K562 (cell line): ENCODE data around the gene SLC11A1. TPM values are rescaled to one million over a fixed set of nuclear protein-coding genes. Genes with fewer than 3 reads are reported as not detected.

Source experiments
- ATAC-seq: fragments of 200-7000 bp; cut with Tn5 transposase; 3 replicates; pipeline ENCODE4 v1.9.1; 2020; ENCODE audit warnings: moderate library complexity
- BruUV-seq: library from RNA; stranded (reverse); fragments of 400-500 nt; replicated peaks from 2 replicates; lab custom pipeline; 2021; lab: Mats Ljungman, UMichigan
- CTCF ChIA-PET: fragments of 300-600 bp; formaldehyde crosslinking; extraction: SDS; loops from one replicate; lab custom pipeline; 2021; ENCODE audit warnings: low intra/inter-chr PET ratio; lab: Yijun Ruan, JAX
- POLR2A ChIA-PET: fragments of 300-600, 350-650 bp; sonication (Branson Sonifier 250); formaldehyde crosslinking; extraction: SDS; loops from one replicate; lab custom pipeline; 2021; ENCODE audit warnings: antibody characterized with exemption, inconsistent platforms; lab: Yijun Ruan, JAX
- DNase-seq, 4 experiments: peaks; one replicate each; pipeline versions ENCODE4 v3.0.0 to v3.0.0-alpha.2; 2011 to 2018; ENCODE audit warnings: low spot score in 3 of 4, mixed read lengths in 3 of 4; ENCODE audit errors: extremely low read depth in 1 of 4
- FAIRE-seq: peaks from 2 replicates; lab custom pipeline; 2011; peaks lifted over from hg19 to GRCh38; lab: Jason Lieb, UNC
- H2AFZ ChIP-seq: 2 replicates; pipeline ENCODE4 v1.6.0; 2011; ENCODE audit warnings: low read depth, low read length, control low read depth, inconsistent platforms
- H3K27ac ChIP-seq: fragments of 200-600 bp; 3 replicates; pipeline ENCODE4 v1.8.0; 2011; ENCODE audit warnings: low read depth, mild to moderate bottlenecking, control low read depth, inconsistent platforms, low read length, moderate library complexity, mixed read lengths; ENCODE audit errors: extremely low read depth
- H3K27me3 ChIP-seq, 2 experiments: fragments of 300-600 bp in 1 of 2; 2 replicates in 1 of 2; 3 replicates in 1 of 2; pipeline versions ENCODE4 v1.6.0 to v1.8.0; 2011; ENCODE audit warnings: inconsistent platforms in 2 of 2, low read length in 2 of 2, mild to moderate bottlenecking in 1 of 2, mixed read lengths in 1 of 2, moderate library complexity in 1 of 2; ENCODE audit not compliant: control insufficient read depth in 2 of 2, insufficient read depth in 2 of 2
- H3K36me3 ChIP-seq: fragments of 300-600 bp; 3 replicates; pipeline ENCODE4 v1.8.0; 2011; ENCODE audit warnings: mild to moderate bottlenecking, low read length, inconsistent platforms; ENCODE audit not compliant: control insufficient read depth, insufficient read depth
- H3K4me1 ChIP-seq, 2 experiments: fragments of 200-600 bp in 1 of 2; replicated peaks in 1 of 2; 2 replicates in 1 of 2; 3 replicates in 1 of 2; pipeline versions ENCODE4 v1.5.1 to v1.8.0; 2011; ENCODE audit warnings: inconsistent platforms in 2 of 2, low read length in 2 of 2, mild to moderate bottlenecking in 1 of 2, mixed read lengths in 1 of 2, moderate library complexity in 1 of 2; ENCODE audit not compliant: control insufficient read depth in 2 of 2, insufficient read depth in 2 of 2
- H3K4me2 ChIP-seq: 2 replicates; pipeline ENCODE4 v1.6.1; 2011; ENCODE audit warnings: low read length, control low read depth, inconsistent platforms, mixed read lengths; ENCODE audit not compliant: insufficient read depth
- H3K4me3 ChIP-seq: fragments of 200-600 bp; sonication (generic), shearing (Covaris generic); 2 replicates; pipeline ENCODE4 v1.5.1; 2016; ENCODE audit warnings: control low read depth, inconsistent platforms
- H3K79me2 ChIP-seq: fragments of 200-600 bp; 3 replicates; pipeline ENCODE4 v1.8.0; 2011; ENCODE audit warnings: low read length, inconsistent platforms; ENCODE audit not compliant: control insufficient read depth, insufficient read depth
- H3K9ac ChIP-seq, 2 experiments: 2 replicates each; pipeline versions ENCODE4 v1.6.0 to v1.6.1; 2011; ENCODE audit warnings: low read depth in 2 of 2, low read length in 2 of 2, control low read depth in 1 of 2, inconsistent platforms in 1 of 2, mild to moderate bottlenecking in 1 of 2, mixed read lengths in 1 of 2; ENCODE audit not compliant: insufficient read depth in 1 of 2
- H3K9me1 ChIP-seq: one replicate; pipeline ENCODE4 v1.6.0; 2011; ENCODE audit warnings: inconsistent platforms, mild to moderate bottlenecking, low read length, moderate library complexity; ENCODE audit not compliant: control insufficient read depth, insufficient read depth
- H3K9me3 ChIP-seq: replicated peaks from 2 replicates; pipeline ENCODE4 v1.5.1; 2011; ENCODE audit warnings: low read depth, low read length, inconsistent platforms; ENCODE audit not compliant: control insufficient read depth, insufficient read depth
- H4K20me1 ChIP-seq: replicated peaks from 2 replicates; pipeline ENCODE4 v1.6.1; 2011; ENCODE audit warnings: low read length, inconsistent platforms, mixed read lengths; ENCODE audit not compliant: control insufficient read depth, insufficient read depth
- CBFA2T3 ChIP-seq: fragments of 450-650 bp; IDR thresholded peaks from 2 replicates; pipeline ENCODE4 v1.6.1; 2017
- CTBP1 ChIP-seq: fragments of 450-650 bp; IDR thresholded peaks from 2 replicates; pipeline ENCODE4 v1.6.1; 2016; ENCODE audit warnings: borderline replicate concordance
- DPF2 ChIP-seq: fragments of 450-650 bp; IDR thresholded peaks from 2 replicates; pipeline ENCODE4 v1.6.1; 2016
- EWSR1 ChIP-seq: fragments of 450-650 bp; IDR thresholded peaks from 2 replicates; pipeline ENCODE4 v1.6.1; 2018; ENCODE audit warnings: borderline replicate concordance, mild to moderate bottlenecking, low read depth, moderate library complexity; ENCODE audit not compliant: partially characterized antibody
- NFE2 ChIP-seq: IDR thresholded peaks from 2 replicates; pipeline ENCODE4 v1.6.1; 2014; ENCODE audit warnings: antibody characterized with exemption, low read depth
- NFIC ChIP-seq: fragments of 450-650 bp; IDR thresholded peaks from 2 replicates; pipeline ENCODE4 v1.6.1; 2017; ENCODE audit warnings: mild to moderate bottlenecking, inconsistent platforms
- POLR2B ChIP-seq: fragments of 450-650 bp; IDR thresholded peaks from 2 replicates; pipeline ENCODE4 v1.6.1; 2018; ENCODE audit warnings: low read depth; ENCODE audit not compliant: partially characterized antibody
- RCOR1 ChIP-seq, 2 experiments: IDR thresholded peaks; 2 replicates each; pipeline ENCODE4 v1.6.1; 2012; ENCODE audit warnings: low read depth in 2 of 2, low read length in 2 of 2, borderline replicate concordance in 1 of 2, improper control_type of control experiment in 1 of 2
- TAL1 ChIP-seq: fragments of 450-650 bp; IDR thresholded peaks from 2 replicates; pipeline ENCODE4 v1.6.1; 2016; ENCODE audit warnings: mild to moderate bottlenecking
- TEAD1 ChIP-seq, 2 experiments: fragments of 450-650 bp in 1 of 2; sonication (generic) in 1 of 2; formaldehyde crosslinking; IDR thresholded peaks; 2 replicates each; pipeline versions ENCODE4 v1.4.0 to v1.8.0; 2020 to 2022; ENCODE audit warnings: mild to moderate bottlenecking in 2 of 2, missing genetic modification reagents in 1 of 2
- TRIM25 ChIP-seq: fragments of 450-650 bp; IDR thresholded peaks from 2 replicates; pipeline ENCODE4 v1.7.0; 2016; ENCODE audit warnings: borderline replicate concordance
- ZEB2 ChIP-seq: fragments of 450-650 bp; IDR thresholded peaks from 2 replicates; pipeline ENCODE4 v1.6.1; 2016
- ZNF431 ChIP-seq: sonication (generic); formaldehyde crosslinking; IDR thresholded peaks from 2 replicates; pipeline ENCODE4 v1.8.0; 2022; ENCODE audit warnings: mild to moderate bottlenecking, missing genetic modification reagents
- WGBS: fragments of 100-300 bp; shearing (Covaris generic); methylation state at CpG from one replicate; pipeline ENCODE4 v1.1.6; 2016; ENCODE audit warnings: low coverage, mixed read lengths; ENCODE audit not compliant: insufficient coverage; ENCODE audit errors: missing lambda C conversion rate; 5-methylcytosine and 5-hydroxymethylcytosine counted together
- in situ Hi-C: fragments of 300-500 bp; cut with MboI; formaldehyde crosslinking; loops from 4 replicates; pipeline ENCODE4 v1.15.0; 2018; ENCODE audit warnings: inconsistent platforms, mixed read lengths
- intact Hi-C: fragments of 100-400 bp; cut with micrococcal nuclease; formaldehyde crosslinking; loops from 2 replicates; pipeline ENCODE4 v1.14.2; 2022
- polyA plus RNA-seq, 8 experiments: library from polyadenylated mRNA; depleted of rRNA in 4 of 8; stranded (reverse) in 5 of 8; unstranded in 3 of 8; fragments of >200 nt; fragmentation: Nextera tagmentation in 2 of 8; fragmentation: Illumina TruSeq in 1 of 8; extraction: Ambion mirVana in 2 of 8; extraction: Trizol in 1 of 8; gene quantifications; 2 replicates each; pipeline versions ENCODE4 v1.2.1 to v1.2.3, GENCODE V29; 2011 to 2014; ENCODE audit warnings: inconsistent platforms in 1 of 8, missing spikeins in 1 of 8
- total RNA-seq, 7 experiments: library from RNA; depleted of rRNA in 6 of 7; stranded (reverse); fragments of >200 nt in 6 of 7; fragmentation: Illumina TruSeq in 2 of 7; extraction: Trizol in 2 of 7; gene quantifications; 2 replicates each; pipeline versions ENCODE4 v1.2.1 to v1.2.3, GENCODE V29; 2011 to 2021; ENCODE audit warnings: low replicate concordance in 1 of 7

SLC11A1 gene
- total and polyA plus RNA-seq, 9 of the 15 experiments (the other 6 are each of a cell fraction or from before 2014, with no cell fraction given): 0.35 to 1.6 (median 0.65) TPM

- in situ Hi-C loops: no loop called here
- ATAC-seq: peak; percentile 19
- FAIRE-seq: peak; percentile 23
- CTCF ChIA-PET: no interaction called here
- TF ChIP-seq NFE2 (0 out of 2 replicates have a peak, but pooled peaks have one; percentile 25), TAL1 (no peak), RCOR1 (IDR thresholded peaks at IDR 0.05; ENCODE audit: borderline replicate concordance in 1 of 2, low read depth in 2 of 2, low read length in 2 of 2) (0 out of 4 replicates have a peak, but pooled peaks of 1 of the 2 experiments have one; percentile 7), ZEB2 (peak; percentile 77; the same call in 1 of the 2 replicates), ZNF431 (peak; percentile 42; the same call in 1 of the 2 replicates), POLR2B (peak; percentile 12), CTBP1 (peak; percentile 15; the same call in 1 of the 2 replicates), CBFA2T3 (peak; percentile 23; the same call in 1 of the 2 replicates), DPF2 (peak; percentile 32; the same call in 1 of the 2 replicates), EWSR1 (no peak), NFIC (peak; percentile 49; the same call in 1 of the 2 replicates), TEAD1 (CRISPR knock-in tag; IDR thresholded peaks at IDR 0.05) (no peak), TRIM25 (no peak)
- TF ChIP-seq, all 486 proteins: peak for 9
- Histone ChIP-seq H3K4me2 (peak overlapping the region; percentile 93), H3K4me1 (peaks cover 6 to 32% of the 10 kb centered on the region in 2 experiments; a peak in 4 of 5 replicates), H3K9me1 (no peaks in the 10 kb centered on the region), H4K20me1 (no peaks in the 10 kb centered on the region), H3K4me3 (peak overlapping the region; percentile 56), H3K9me3 (no peaks in the 10 kb centered on the region), H3K27me3 (no peaks in the 10 kb centered on the region), H3K36me3 (no peaks in the 10 kb centered on the region), H2AFZ (peak overlapping the region; percentile 91), H3K79me2 (peaks cover 6% of the 10 kb centered on the region; the same call in 2 of the 3 replicates), H3K27ac (peak overlapping the region; percentile 89), H3K9ac (peak overlapping the region; percentile 94 to 95; a peak in 3 of 4 replicates)
- POLR2A ChIA-PET: interaction anchor here (0.6 to 1.2 kb wide), 4 partner anchors 9 to 239 kb away, joined by 3 to 9 read pairs (median 4); no protein-coding TSS in a partner anchor
- WGBS: 31% methylated on average over 8 of the region's 9 CpGs
- intact Hi-C loops: no loop called here
- peak in 3 of 4 experiments; percentile 20 to 37 (median 24) for DNase-seq
- no TSS peak for BruUV-seq
Measured at GRCh38 chr2:218366621-218367414, 15.3 kb upstream of the SLC11A1 start.
